GM18858 (cell line): Measurements from ENCODE around the gene ADORA3.

ENCODE experiments used
- ATAC-seq: cut with Tn5 transposase; IDR thresholded peaks from one replicate; pipeline ENCODE4 v1.9.1; 2021; ENCODE audit not compliant: unreplicated experiment

ADORA3 gene

DNA sequence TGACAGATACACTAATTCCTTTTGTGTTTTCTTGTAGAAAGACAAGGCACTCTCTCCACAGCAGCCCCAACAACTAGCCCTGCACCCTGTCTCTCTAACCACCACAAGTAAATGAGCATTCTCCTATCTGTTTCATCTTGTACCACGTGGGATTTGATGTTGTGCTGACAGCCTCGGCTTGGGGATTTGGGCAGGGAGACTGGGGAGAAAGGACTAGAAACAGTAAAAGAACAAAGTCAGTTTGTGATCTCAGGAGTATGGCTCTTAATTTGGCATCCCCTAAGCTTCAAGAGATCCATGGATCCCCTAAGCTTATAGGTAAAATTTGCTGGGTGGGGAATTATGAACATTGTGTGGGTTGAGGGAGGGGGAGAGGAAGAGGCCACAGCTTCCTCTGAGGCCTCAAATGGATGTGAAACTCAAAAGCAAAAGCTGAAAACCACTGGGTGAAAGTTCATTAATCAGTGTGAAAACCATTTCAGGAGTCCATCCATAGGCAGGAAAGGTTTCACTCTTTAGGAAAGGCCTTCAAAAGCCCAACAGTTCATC is 26.6 kb downstream of the ADORA3 start:
- peak; percentile 68 for ATAC-seq

DNA sequence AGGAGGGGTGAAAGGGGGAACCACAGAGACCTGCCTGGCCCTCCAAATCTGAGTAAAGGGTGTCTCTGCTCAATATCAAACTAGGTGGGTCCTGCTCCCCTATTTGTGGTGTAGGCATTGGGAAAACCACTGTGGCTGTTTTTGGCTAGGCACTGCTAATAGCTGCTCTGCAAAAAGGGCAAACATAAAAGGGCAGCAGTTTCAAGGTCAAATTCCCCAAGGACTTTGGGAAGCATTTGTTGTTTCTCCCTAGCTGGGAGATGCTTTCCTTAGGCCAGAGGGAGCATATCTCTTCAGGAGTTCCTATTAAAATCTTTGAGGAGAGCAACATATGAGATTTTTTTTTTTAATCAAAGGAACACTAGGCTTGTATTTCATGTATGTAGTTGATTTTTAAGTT is 27.2 kb downstream of the ADORA3 start:
- ATAC-seq = no peak

DNA sequence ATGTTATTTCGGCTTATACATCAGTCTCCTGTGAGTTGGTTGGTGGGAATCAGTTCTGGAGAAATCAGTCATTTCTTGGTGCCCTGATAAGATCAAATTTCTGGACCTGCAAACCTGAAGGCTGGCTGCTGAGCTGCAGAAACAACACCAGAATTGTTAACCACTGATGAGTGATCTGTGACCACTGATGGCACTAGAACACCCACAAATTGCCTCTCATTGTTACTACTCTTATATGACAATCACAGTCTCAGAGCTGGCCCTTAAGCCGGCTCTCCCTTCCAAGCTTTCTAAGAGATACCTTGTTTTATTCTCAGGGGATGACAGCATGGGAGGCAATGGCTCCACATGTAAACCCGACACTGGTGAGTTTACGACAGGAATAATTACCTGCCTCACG is 27.7 kb downstream of the ADORA3 start:
- no peak for ATAC-seq

DNA sequence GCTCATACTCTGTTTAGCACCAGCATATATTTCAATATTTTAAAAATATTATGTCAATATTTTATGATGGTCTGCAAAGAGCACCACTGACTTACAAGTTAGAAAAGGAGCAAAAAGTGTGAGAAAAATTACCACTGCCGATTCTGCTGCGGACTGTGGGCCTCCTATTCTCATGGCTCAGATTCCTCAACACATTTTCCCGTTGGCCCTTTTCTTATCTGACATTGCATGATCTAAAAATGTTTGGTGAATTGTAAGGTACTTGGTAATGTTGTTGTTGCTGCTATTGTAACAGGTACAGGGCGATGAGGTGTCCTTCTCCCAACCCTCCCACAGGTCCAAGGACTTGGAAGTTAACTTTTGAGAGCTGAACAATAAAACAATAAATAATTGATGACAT is 28.9 kb downstream of the ADORA3 start:
- no peak for ATAC-seq

DNA sequence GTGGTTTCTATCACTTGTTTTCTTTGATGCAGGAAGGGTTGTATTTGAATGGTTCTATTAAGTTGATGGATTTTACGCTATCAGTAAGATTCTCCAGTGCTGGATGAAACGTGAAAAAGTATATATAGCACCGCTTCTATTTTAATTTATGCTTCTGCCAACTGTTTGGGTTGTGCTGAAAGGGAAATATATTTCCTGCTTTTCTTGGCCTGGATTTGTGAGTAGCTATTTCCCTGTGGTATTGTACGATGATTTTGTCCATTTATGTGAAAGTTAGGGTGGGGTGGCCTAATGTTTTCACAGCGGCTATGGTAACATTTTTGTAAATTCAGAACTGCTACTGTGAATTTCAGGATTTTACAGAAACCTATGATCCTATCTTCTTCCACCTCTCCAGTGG is 29.3 kb downstream of the ADORA3 start:
- no peak for ATAC-seq

DNA sequence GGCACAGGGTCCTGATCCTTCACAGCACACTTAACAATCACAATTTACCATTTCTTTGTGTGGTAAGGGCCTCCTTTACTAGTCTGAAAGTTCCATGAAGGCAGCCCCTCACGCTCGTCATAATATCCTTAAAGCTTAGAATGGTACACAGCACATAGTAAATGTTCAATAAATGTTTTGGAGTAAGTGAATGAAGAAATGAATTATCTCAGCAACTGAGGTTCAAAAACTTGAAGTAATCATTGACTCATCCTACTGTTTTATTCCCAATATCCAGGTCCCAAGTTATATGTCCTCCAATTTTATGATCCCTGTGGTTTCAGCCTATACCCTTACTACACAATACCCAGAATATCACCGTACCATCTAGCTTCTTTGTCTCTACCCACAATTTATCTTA is 31.9 kb downstream of the ADORA3 start:
- ATAC-seq = no peak

DNA sequence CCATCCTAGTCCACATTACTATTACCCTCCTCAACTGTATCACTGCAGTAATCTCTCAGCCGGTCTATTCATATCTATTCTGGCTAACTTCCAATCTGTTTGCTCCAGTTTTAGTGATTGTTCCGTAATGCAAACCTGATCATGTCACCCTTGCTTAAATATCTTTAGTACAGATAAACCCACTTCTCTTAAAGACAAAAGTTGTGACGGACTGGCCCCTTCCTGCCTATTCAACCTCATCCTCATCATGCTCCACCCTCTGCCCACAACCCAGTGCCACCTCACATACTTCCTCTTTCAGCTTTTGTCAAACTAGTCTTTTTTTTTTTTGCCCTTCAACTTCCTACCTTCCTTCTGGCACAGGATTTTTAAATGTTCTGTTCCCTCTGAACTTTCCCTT is 32.4 kb downstream of the ADORA3 start:
- no peak for ATAC-seq

DNA sequence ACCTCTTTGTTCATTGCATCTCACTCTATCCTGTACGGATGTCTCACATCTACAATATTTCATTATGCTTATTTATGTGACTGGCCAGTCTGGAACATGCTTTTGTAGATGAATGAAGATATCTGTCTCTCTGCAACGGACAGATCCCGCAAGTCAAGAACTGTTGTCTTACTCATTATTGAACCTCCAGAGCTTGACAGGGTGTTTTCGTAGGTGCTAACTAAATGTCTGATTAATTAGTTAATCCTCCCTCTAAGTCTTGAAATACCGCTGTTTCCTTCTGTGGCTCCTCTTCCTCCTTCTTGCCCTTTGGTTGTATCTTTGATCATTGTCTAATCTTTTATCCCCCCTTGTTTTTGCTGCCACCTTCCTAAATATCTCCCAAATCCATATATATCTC is 32.8 kb downstream of the ADORA3 start:
- ATAC-seq = no peak

DNA sequence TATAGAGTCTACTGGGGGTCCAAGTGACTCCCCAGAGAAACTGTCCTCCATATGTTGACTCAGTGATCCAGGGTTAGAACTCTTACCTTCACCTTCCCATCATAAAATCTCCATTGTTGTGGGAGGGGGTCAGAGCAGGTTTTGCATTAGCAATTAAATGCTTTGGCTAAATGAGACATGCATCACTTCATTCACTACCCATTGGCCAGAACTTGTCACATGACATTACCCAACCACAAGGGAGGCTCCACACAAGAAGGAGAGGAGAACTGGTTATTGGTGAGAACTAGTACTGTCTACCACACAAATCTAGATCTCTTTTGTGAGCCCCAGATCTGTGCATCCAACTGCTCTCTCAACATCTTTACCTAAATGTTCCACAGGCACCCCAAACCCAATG is 33.9 kb downstream of the ADORA3 start:
- ATAC-seq = no peak

DNA sequence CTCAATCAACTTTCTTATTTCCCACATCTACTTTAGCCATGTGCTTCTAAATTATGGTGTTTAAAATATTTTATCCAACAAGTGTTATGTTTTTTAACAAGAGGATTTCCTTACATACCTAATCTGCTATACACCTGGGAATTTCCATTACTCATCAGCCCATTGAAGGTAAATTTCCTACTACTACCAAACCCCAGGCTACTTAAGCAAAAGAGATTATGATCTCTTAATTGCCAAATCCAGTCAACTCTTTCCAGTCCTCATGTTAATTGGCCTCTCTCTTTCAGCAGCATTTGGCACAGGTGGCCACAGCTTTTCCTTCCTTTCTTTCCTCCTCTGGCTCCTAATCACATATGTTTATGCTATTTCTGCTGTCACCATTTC is 34.7 kb downstream of the ADORA3 start:
- ATAC-seq = no peak

DNA sequence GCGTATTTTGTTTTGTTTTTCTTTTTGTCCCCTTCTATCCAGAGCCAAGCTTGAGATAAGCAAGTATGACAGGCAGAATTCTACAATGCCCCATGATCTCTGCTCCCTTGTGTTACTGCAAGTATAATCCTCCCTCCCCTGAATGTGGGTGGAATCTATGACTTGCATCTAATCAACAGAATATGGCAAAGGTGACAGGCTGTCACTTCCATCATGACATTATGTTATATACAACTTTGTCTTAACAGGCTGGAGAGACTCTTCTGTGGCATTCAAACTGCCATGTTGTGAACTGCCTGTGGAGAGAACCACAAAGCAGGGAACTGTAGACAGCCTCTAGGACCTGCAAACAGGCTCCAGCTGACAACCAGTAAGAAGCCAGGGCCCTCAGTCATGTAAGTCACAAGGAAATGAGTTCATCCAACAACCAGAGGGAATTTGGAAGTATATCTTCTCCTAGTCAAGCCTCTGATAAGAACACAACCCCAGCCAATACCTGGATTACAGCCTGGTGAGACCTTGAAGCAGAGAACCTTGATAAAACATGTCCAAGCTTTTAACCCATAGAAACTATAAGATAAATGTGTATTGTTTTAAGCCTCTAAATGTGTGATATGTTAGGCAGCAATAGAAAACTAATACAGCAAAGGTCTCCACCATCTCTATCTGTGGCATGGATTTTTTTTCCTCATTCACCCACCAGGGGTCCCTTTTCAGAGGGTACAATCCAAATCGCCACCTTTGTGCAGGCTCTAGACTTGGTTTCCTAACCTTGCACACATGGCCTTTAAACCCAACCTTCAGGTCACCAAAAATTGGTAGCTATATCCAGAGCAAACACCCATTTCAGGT is 35.3 kb downstream of the ADORA3 start:
- ATAC-seq = no peak

DNA sequence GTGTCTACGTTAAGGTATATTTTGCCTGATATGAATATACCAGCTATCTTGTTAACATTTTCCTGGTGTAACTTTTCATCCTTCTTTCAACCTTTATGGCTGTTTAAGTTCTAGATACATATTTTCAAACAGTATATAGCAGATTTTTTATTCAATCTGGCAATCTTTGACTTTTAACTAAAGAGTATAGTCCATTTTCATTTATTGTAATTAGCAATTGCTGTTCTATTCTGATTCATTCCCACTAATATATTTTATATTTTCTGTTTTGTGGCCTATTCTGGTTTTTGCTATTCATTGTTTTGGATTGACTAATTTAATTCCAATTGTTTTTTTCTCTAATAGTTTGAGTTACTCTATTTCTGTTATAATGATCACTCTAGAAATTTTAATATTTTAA is 37.0 kb downstream of the ADORA3 start:
- no peak for ATAC-seq

DNA sequence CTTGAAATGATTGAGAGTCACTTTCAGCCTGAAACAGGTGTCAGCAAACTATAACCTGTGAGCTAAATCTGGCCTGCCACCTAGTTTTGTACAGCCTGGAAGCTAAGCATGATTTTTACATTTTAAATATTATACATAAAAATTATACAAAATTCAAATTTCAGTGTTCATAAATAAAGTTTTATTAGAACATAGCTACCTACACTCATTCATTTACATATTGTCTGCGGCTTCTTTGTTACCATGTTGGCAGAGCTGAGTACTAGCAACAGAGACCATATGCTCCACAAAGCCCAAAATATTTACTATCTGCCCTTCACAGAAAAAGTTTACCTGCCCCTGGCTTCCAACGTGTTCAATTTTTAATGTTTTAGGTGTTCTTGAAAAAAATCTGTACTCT is 37.7 kb downstream of the ADORA3 start:
- ATAC-seq = no peak

DNA sequence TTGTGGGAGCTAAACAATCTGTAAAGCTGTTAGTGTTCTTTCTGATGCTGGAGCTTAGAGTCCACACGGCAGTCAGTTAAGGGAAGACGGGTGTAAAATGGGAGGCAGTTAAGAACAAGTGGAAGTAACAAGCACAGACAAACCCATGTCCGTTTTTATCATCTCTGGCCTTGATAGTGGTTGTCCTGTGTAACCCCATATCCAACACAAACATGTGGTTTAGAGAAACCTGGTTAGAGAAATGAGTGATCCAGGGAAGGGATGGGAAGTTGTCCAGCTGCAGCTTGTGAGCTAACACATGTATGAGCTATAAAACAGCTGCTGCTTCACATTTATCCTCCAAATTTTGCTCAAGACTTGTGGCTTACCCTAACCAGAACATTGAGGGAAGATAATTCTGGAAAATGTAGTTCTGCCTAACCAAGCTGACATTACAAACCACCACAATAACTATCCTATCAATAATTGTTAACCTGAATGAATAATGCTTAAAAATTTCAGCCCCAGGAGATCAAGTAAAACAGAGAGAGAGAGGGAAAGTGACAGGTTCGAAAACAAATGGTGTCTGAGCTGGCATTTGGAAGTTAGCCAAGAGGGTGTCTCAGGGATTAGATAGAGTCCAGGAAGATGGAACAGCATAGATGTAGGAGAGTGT is 40.3 kb downstream of the ADORA3 start:
- no peak for ATAC-seq

DNA sequence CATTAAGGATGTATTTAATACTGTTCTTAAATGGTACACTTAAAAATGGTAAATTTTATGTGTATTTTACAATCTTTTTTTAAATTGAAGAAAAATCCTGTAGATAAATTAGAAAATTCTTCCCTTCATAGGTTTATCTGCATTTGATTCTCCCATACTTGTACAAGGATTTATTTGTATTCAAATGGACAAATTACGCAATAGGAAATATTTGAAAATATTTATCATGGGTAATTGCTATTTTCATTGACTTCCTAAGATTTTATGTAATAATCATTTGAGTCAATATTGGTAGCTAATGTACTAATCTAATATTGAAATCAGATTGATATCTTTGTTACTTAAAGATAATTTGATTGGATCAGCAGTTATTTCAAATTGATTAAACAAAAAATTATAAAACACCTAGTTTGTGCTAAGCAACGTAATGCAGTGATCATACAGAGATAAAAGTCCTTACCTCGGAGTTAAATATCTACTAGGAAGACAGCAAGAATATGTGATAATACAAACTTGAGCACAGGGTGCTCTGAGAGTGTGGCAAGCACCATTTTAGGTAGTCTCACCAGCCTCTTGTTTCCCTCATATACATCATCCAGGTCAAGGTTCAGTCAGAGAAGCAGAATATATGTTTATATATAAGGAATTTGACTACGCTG is 40.9 kb downstream of the ADORA3 start:
- ATAC-seq = no peak

DNA sequence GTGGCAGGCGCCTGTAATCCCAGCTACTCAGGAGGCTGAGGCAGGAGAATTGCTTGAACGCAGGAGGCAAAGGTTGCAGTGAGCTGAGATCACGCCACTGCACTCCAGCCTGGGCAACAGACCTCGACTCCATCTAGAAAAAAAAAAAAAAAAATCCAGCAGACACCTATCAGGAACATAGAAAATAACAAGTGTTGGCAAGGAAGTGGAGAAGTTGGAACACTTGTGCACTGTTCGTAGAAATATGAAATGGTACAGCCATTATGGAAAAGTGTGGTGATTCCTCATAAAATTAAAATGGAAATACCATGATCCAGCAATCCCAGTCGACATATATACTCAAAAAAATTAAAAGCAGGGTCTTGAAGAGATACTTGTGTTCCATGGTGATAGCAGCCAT is 41.7 kb downstream of the ADORA3 start:
- no peak for ATAC-seq

DNA sequence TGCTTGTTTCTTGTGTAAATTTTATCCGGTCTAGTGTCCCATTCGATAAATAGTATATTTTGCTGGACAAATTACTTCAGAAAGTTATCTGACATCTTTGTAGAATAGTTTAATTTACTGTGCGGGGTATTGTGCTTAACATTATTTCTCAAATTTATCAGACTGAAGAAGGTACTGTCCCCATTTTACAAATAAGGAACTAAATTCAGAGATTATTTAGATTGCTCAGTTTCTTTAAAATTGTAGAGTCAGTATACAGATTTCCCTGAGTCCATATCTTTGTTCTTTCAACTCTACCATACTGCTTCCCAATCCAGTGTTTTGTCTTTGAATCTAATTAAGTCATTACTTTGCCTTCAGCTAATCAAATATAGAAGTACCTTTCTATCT is 47.8 kb downstream of the ADORA3 start:
- no peak for ATAC-seq

DNA sequence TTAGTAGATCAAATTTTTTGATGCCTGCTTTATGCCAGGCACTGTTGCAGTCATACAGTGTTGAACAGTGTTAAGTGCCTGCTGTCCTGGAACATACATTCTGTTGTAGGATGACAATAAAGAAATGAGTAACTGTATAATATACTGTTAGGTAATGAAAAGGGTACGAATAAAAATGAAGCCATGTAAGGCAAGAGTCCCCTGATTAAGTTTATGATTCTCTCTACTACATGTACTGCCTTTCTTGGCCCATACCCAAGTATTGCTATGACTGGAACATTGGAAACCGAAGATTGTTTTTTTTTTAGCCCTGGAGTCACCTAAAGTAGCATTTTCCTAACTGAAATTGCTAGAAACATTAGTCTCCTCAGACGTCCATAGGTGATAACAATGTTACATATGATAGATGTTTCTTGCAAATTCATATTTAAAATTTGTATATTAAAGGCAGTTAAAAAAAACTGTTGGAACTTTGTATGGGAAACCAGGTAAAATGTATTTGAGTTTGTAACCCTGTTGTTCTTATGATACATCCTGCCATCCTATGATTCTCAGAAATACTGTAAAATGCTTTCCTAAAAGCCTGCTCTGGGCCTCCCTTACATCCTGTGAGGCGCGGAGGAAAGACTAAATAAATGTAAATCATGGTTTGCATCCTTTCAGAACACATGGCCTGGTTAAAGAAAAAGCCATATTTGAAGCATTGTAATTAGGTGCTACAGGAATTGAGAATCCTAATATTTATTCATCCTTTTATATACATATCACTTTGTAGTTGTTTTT is 48.4 kb downstream of the ADORA3 start:
- ATAC-seq = no peak

DNA sequence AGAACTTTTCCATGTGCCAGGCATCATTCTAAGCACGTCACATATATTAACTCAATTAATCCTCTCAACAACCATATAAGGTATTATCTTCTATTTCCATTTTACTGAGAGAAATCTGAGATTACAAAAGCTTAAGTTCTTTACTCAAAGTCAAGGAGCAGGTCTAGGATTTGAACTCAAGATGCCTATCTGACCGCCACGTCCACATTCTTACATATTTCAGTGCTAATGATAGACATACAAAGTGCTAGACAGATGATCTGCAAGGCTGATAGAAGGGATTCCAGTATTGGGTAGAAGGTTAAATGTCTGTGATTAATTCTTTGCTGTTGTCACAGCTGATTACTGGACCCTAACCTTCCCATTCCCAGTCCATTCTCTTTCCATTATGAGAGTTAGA is 49.7 kb downstream of the ADORA3 start:
- no peak for ATAC-seq

DNA sequence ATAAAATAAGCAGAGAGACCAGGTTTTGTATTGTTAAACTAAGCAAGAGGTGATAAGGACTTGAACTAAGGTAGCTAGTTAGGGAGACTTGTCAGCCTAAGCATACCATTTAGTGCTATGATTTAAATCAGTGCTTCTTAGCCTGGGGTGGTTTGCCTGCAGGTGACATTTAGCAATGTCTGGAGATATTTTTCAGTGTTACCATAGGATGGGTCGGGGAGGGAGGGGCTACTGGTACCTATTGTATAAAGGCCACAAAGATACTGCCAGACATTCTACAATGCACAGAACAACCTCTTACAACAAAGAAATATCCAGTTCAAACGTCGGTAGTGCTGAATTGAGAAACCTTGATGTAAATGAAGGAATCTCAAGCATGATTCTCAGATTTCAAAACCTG is 50.9 kb downstream of the ADORA3 start:
- ATAC-seq = no peak

DNA sequence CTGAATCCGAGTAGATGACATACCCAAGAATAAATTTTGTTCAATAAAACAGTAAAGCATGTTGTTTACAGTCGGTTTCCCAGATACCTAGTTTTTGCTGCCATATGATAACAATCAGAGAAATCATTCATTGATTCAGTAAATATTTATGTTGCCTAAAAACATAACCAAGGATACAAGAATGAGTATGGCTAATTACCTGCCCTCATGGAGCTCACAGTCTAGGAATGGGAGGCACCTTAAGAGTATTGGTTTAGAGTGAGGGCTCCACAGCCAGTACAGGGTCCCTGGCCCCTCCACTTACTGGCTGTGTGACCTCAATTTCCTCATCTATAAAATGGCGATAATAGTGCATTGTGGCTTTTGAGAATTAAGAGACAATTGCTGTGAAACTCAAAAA is 53.2 kb downstream of the ADORA3 start:
- no peak for ATAC-seq
